Cardiac fibroblast (primary cell): Measurements from ENCODE around the gene MXD1.
A peak's percentile ranks its signal among the peaks of the same experiment; 100 is the strongest.
"Not testable (repeated sequence)": the region's sequence is repeated elsewhere in the genome, so short reads cannot be mapped to it uniquely, and the experiment has no call there.

ENCODE experiments used
- DNase-seq, 2 donors: peaks; one replicate each; pipeline versions ENCODE4 v3.0.0 to v3.0.0-alpha.2; 2010; ENCODE audit warnings: low read depth in 2 of 2
- H3K4me3 ChIP-seq, 2 donors: replicated peaks in 1 of 2; 1 replicate in 1 of 2; 2 replicates in 1 of 2; pipeline ENCODE4 v1.5.1; 2011; ENCODE audit warnings: low read depth in 2 of 2, low read length in 2 of 2, mild to moderate bottlenecking in 2 of 2, moderate library complexity in 1 of 2
- TF ChIP-seq, protein P1 (sequence below): IDR thresholded peaks from one replicate; pipeline ENCODE4 v1.5.1; 2011; ENCODE audit warnings: low read depth, mild to moderate bottlenecking, low read length, inconsistent platforms

Gene MXD1

DNA sequence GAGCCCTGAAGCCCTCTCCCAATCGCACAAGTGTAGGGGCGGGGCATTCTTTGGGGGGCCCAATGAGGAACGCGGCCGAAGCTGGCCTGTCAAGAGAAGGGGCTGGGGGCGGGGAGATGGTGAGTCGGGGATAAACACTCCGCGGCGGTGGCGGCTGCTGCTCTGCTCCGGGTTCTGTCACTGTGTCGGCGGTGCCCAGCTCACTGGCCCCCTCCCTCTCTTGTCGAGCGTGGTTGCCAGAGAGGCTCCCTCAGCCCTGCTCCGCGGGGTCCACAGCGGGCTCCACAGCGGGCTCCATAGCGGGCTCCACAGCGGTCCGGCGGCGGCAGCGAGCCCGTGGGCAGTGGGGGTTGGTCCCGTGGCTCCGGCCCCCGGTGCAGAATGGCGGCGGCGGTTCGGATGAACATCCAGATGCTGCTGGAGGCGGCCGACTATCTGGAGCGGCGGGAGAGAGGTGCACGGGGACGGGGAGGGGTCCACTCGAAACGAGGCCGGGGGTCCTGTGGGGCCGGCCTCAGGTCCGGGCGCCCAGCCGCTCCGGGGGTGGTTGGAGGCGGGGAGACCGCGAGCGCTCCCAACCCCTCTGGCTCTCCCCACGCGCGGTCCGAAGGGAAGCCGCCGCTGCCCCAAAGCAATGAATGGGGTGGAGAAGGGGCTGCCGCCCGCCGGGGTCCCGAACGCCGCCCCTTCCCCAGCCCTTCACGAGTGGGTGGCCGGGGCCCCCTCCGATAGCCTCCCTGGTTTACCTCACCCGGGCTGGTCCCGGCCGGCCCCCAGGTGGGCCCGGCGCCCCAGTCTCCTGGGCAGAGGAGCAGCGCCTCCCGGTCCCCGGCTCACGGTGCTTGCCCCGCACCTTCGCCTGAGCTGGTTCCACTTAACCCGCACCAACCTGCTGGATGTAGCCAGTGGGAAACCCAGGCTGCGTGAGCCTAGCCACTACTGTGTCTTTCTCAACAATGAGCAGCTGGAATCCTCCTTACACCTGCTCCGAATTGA is at the start of gene MXD1:
TSS of gene MXD1 (plus strand) at position 160 of the 996 bp plus-strand sequence. CDS start at position 382, 222 bp downstream.
- TF ChIP-seq, protein P1, sequence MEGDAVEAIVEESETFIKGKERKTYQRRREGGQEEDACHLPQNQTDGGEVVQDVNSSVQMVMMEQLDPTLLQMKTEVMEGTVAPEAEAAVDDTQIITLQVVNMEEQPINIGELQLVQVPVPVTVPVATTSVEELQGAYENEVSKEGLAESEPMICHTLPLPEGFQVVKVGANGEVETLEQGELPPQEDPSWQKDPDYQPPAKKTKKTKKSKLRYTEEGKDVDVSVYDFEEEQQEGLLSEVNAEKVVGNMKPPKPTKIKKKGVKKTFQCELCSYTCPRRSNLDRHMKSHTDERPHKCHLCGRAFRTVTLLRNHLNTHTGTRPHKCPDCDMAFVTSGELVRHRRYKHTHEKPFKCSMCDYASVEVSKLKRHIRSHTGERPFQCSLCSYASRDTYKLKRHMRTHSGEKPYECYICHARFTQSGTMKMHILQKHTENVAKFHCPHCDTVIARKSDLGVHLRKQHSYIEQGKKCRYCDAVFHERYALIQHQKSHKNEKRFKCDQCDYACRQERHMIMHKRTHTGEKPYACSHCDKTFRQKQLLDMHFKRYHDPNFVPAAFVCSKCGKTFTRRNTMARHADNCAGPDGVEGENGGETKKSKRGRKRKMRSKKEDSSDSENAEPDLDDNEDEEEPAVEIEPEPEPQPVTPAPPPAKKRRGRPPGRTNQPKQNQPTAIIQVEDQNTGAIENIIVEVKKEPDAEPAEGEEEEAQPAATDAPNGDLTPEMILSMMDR: no peak
- H3K4me3 ChIP-seq: peak within 1 kb of the TSS; percentile 77 to 92
- DNase-seq: no peak

GRCh38 chr2:69888451-69888850 is 26.5 kb upstream of the MXD1 start:
- H3K4me3 ChIP-seq: no peak overlapping the region
- no peak for DNase-seq
- TF ChIP-seq, protein P1: no peak

DNA sequence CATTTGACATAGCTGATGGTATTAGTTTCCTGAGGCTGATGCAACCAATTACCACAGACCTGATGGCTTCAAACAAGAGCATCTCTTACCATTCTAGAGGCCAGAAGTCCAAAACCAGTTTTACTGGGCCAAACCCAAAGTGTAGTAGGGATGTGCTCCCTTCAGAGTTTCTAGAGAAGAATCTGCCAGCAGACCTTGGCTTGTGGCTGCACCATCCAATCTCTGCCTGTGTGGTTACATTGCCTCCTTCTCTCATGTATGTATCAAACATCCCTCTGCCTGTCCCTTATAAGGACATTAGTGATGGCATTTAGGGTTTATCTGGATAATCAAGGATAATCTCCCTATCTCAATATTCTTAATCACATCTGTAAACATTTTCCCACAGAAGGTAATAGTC is 25.6 kb upstream of the MXD1 start:
- TF ChIP-seq, protein P1: no peak
- DNase-seq: no peak
- H3K4me3 ChIP-seq: no peak overlapping the region

GRCh38 chr2:69890881-69891280 is 24.0 kb upstream of the MXD1 start:
- TF ChIP-seq, protein P1: no peak

DNA sequence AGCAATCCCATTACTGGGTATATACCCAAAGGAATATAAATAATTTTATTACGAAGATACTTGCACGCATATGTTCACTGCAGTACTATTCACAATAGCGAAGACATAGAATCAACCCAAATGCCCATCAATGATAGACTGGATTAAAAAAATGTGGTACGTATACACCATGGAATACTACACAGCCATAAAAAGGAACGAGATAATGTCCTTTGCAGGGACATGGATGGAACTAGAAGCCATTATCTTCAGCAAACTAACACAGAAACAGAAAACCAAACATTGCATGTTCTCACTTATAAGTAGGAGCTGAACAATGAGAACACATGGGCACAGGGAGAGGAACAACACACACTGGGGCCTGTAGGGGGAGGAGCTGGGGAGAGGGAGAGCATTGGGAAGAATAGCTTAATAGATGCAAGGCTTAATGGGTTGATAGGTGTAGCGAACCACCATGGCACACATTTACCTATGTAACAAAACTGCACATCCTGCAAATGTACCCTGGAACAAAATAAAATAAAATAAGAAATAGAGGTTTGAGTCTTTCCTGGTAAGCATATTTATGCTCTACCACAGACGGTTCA is 22.0 kb upstream of the MXD1 start:
- H3K4me3 ChIP-seq: not testable (repeated sequence)
- DNase-seq: peak in 1 of 2 donors; percentile 10

More at GRCh38 chr2:69890881-69891280, 24.0 kb upstream of the MXD1 start:
- H3K4me3 ChIP-seq: no peak overlapping the region
- DNase-seq: no peak

GRCh38 chr2:69893684-69894551 is 21.0 kb upstream of the MXD1 start, which contains the start of gene SNRNP27:
Gene SNRNP27 (plus strand): TSS chr2:69893956. CDS start chr2:69893985, 29 bp downstream.
- TF ChIP-seq, protein P1: no peak
- DNase-seq: peak; percentile 88 to 89

GRCh38 chr2:69894737-69895136 is 20.2 kb upstream of the MXD1 start:
- not testable (repeated sequence) for DNase-seq
- peak overlapping the region; percentile 71 to 74 for H3K4me3 ChIP-seq

More at GRCh38 chr2:69893684-69894551, 21.0 kb upstream of the MXD1 start, which contains the start of gene SNRNP27:
- H3K4me3 ChIP-seq: peak within 1 kb of the TSS; percentile 71 to 74
